Type B pancreatic cell (in vitro differentiated cells): Measurements from ENCODE around the gene ST3GAL6. TPM values are rescaled to one million over a fixed set of nuclear protein-coding genes. Genes with fewer than 3 reads are reported as not detected.
"Not testable (repeated sequence)": the region's sequence is repeated elsewhere in the genome, so short reads cannot be mapped to it uniquely, and the experiment has no call there.

Source experiments
- DNase-seq: peaks from one replicate; pipeline ENCODE4 v3.0.0; 2021; ENCODE audit warnings: mixed read lengths; ENCODE audit not compliant: unreplicated experiment; ENCODE audit errors: extremely low spot score
- H3K27ac Mint-ChIP-seq: 2 replicates; pipeline ENCODE4 v1.8.0; 2021; ENCODE audit warnings: mild to moderate bottlenecking, mixed read lengths
- H3K27me3 Mint-ChIP-seq: 2 replicates; pipeline ENCODE4 v1.8.0; 2021; ENCODE audit warnings: mixed read lengths
- H3K36me3 Mint-ChIP-seq: 2 replicates; pipeline ENCODE4 v1.8.0; 2021; ENCODE audit warnings: mixed read lengths
- H3K4me1 Mint-ChIP-seq: one replicate; pipeline ENCODE4 v1.8.0; 2021; ENCODE audit warnings: mixed read lengths; ENCODE audit not compliant: unreplicated experiment
- H3K4me3 Mint-ChIP-seq: 2 replicates; pipeline ENCODE4 v1.8.0; 2021; ENCODE audit warnings: mild to moderate bottlenecking, mixed read lengths
- H3K9me3 Mint-ChIP-seq: 2 replicates; pipeline ENCODE4 v1.8.0; 2021; ENCODE audit warnings: mixed read lengths
- CTCF ChIP-seq: fragments of 200-600 bp; sonication (generic); conservative IDR thresholded peaks from 2 replicates; pipeline ENCODE4 v1.5.0; 2021; ENCODE audit warnings: antibody characterized with exemption, mild to moderate bottlenecking
- total RNA-seq: library from RNA; stranded (reverse); gene quantifications from 2 replicates; pipeline ENCODE4 v1.2.1, GENCODE V29; 2021; ENCODE audit warnings: low replicate concordance

The ST3GAL6 gene
- total RNA-seq, 1 donor from 2014 or later = 16.5 TPM

- peaks cover 3% of the 10 kb centered on the region for H3K9me3 Mint-ChIP-seq
- no peak overlapping the region for H3K4me3 Mint-ChIP-seq
- no peaks in the 10 kb centered on the region for H3K4me1 Mint-ChIP-seq
- TF ChIP-seq CTCF = no peak
- H3K27me3 Mint-ChIP-seq = no peaks in the 10 kb centered on the region
- DNase-seq = no peak
- peaks cover 21% of the 10 kb centered on the region for H3K36me3 Mint-ChIP-seq
- no peak overlapping the region for H3K27ac Mint-ChIP-seq
These were observed 61.1 kb downstream of the ST3GAL6 start for GRCh38 chr3:98824256-98824655.

GRCh38 chr3:98826126-98826525 lies 63.0 kb downstream of the ST3GAL6 start:
- Mint-ChIP-seq H3K4me3 (no peak overlapping the region), H3K36me3 (peaks cover 16% of the 10 kb centered on the region), H3K4me1 (no peaks in the 10 kb centered on the region), H3K27ac (no peak overlapping the region), H3K27me3 (no peaks in the 10 kb centered on the region), H3K9me3 (peaks cover 3% of the 10 kb centered on the region)
- DNase-seq = no peak
- TF ChIP-seq CTCF = no peak

GRCh38 chr3:98827221-98827920 lies 64.2 kb downstream of the ST3GAL6 start:
- no peaks in the 10 kb centered on the region for H3K27me3 Mint-ChIP-seq
- TF ChIP-seq CTCF = no peak
- DNase-seq = no peak
- no peak overlapping the region for H3K4me3 Mint-ChIP-seq
- no peak overlapping the region for H3K27ac Mint-ChIP-seq
- H3K36me3 Mint-ChIP-seq = peaks cover 25% of the 10 kb centered on the region
- no peaks in the 10 kb centered on the region for H3K4me1 Mint-ChIP-seq
- peaks cover 14% of the 10 kb centered on the region for H3K9me3 Mint-ChIP-seq

GRCh38 chr3:98829246-98829832 lies 66.2 kb downstream of the ST3GAL6 start:
- no peak for TF ChIP-seq CTCF
- Mint-ChIP-seq H3K9me3 (peaks cover 19% of the 10 kb centered on the region), H3K4me3 (no peak overlapping the region), H3K27ac (no peak overlapping the region), H3K36me3 (peaks cover 19% of the 10 kb centered on the region), H3K27me3 (no peaks in the 10 kb centered on the region), H3K4me1 (no peaks in the 10 kb centered on the region)
- no peak for DNase-seq

- H3K4me1 Mint-ChIP-seq, DNase-seq, H3K27me3 Mint-ChIP-seq, H3K27ac Mint-ChIP-seq, H3K4me3 Mint-ChIP-seq: not testable (repeated sequence)
- H3K36me3 Mint-ChIP-seq = peaks cover 18% of the 10 kb centered on the region
- H3K9me3 Mint-ChIP-seq = peaks cover 19% of the 10 kb centered on the region
These were observed 67.9 kb downstream of the ST3GAL6 start for GRCh38 chr3:98831060-98831459.

- no peak overlapping the region for H3K27ac Mint-ChIP-seq
- no peak for TF ChIP-seq CTCF
- H3K36me3 Mint-ChIP-seq = peaks cover 25% of the 10 kb centered on the region
- no peak for DNase-seq
- H3K27me3 Mint-ChIP-seq = no peaks in the 10 kb centered on the region
- peaks cover 4% of the 10 kb centered on the region for H3K9me3 Mint-ChIP-seq
- H3K4me3 Mint-ChIP-seq = no peak overlapping the region
- no peaks in the 10 kb centered on the region for H3K4me1 Mint-ChIP-seq
These were observed 76.7 kb downstream of the ST3GAL6 start for GRCh38 chr3:98839846-98840245.
